Stimulated activated CD4-positive, alpha-beta T cell treated with anti-CD3 and anti-CD28 coated beads, Interleukin-4, amount 100 ng/mL, for 48 hours (primary cell): ENCODE measurements around the gene HEXA.

Experiments
- DNase-seq, 2 donors: peaks; one replicate each; pipeline ENCODE4 v3.0.0-alpha.2; 2020; ENCODE audit warnings: low read depth in 2 of 2

The HEXA gene

GRCh38 chr15:72319985-72320671 is 55.7 kb downstream of the HEXA start, which contains the start of gene CELF6:
TSS of gene CELF6 (minus strand) at chr15:72320157. CDS start at chr15:72319874, 283 bp downstream.
- DNase-seq: peak; percentile 51 to 57

- peak; percentile 28 to 34 for DNase-seq
Measured at GRCh38 chr15:72319360-72319984, 56.3 kb downstream of the HEXA start.

- DNase-seq: no peak
Measured at GRCh38 chr15:72318408-72318942, 57.3 kb downstream of the HEXA start.

GRCh38 chr15:72315706-72316370 is 60.0 kb downstream of the HEXA start:
- no peak for DNase-seq

- DNase-seq: no peak
Measured at GRCh38 chr15:72313881-72314280, 61.9 kb downstream of the HEXA start.

GRCh38 chr15:72313448-72313840 is 62.4 kb downstream of the HEXA start:
- DNase-seq: no peak

- peak; percentile 40 to 48 for DNase-seq
Measured at GRCh38 chr15:72312605-72313447, 63.0 kb downstream of the HEXA start.

- DNase-seq: no peak
Measured at GRCh38 chr15:72307026-72307425, 68.8 kb downstream of the HEXA start.

GRCh38 chr15:72306211-72306785 is 69.5 kb downstream of the HEXA start:
- peak in 1 of 2 donors; percentile 19 for DNase-seq

GRCh38 chr15:72304596-72304995 is 71.2 kb downstream of the HEXA start:
- DNase-seq: no peak

GRCh38 chr15:72302955-72303354 is 72.9 kb downstream of the HEXA start:
- no peak for DNase-seq
